ENCODE measurements around the gene SUSD5. TPM values are rescaled to one million over a fixed set of nuclear protein-coding genes. Genes with fewer than 3 reads are reported as not detected.
A peak's percentile ranks its signal among the peaks of the same experiment; 100 is the strongest.

Gene SUSD5
- total and polyA plus RNA-seq, 2 of the 13 experiments (the other 11 are each of a cell fraction or from before 2014, with no cell fraction given) = not detected

DNA sequence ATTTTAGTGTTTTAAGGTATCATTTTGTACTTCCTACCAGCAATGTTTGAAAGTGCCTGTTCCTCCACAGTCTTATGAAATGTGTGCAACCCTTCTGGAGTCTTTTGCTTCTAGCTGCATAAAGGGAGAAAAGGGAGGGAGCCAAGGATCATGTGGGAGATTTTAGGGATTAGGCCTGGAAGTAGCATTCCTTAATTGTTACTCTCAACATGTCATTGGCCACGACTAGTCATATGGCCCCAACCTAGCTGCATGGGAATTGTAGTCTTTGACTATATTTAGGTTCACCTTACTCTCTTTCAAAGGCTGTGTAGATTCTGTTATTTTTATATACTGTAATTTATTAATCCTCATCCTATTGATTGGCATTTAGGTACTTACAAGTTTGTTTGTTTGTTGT lies 89.9 kb downstream of the SUSD5 start:
- in situ Hi-C loops (cut with HindIII; ENCODE audit: extremely low pct_ligation_motif_present, low pct_unique_long_range_greater_than_20kb) = no loop called here
- BruUV-seq (replicated peaks) = no TSS peak
- DNase-seq (ENCODE audit: low spot score) (no peak), FAIRE-seq (no peak), ATAC-seq (no peak)
- TF ChIP-seq NFYC (CRISPR knock-in tag; IDR thresholded peaks at IDR 0.05) = peak; percentile 41; the same call in 1 of the 2 replicates
- TF ChIP-seq ZNF569 (CRISPR knock-in tag; IDR thresholded peaks at IDR 0.05; ENCODE audit: borderline replicate concordance) = no peak
- no peak for TF ChIP-seq ZFP41 (CRISPR knock-in tag; IDR thresholded peaks at IDR 0.05; ENCODE audit: borderline replicate concordance)
- TF ChIP-seq MTA3 (CRISPR knock-in tag; IDR thresholded peaks at IDR 0.05) = no peak
- no peak for TF ChIP-seq NCOA5 (CRISPR knock-in tag; IDR thresholded peaks at IDR 0.05)
- TF ChIP-seq TGIF2 (CRISPR knock-in tag; IDR thresholded peaks at IDR 0.05) = no peak
- Histone ChIP-seq H3K27ac (ENCODE audit: extremely low read length, insufficient read depth, low read length) (no peak overlapping the region), H2AFZ (ENCODE audit: low read length) (no peak overlapping the region), H3K4me3 (replicated peaks in 1 of 3; ENCODE audit: insufficient read depth in 1 of 3, low read depth in 2 of 3, low read length in 3 of 3) (no peak overlapping the region), H3K4me2 (ENCODE audit: low read depth, low read length) (no peak overlapping the region), H3K9me3 (ENCODE audit: low read length) (no peaks in the 10 kb centered on the region), H3K9ac (ENCODE audit: insufficient read depth, low read depth, low read length) (no peak overlapping the region), H3K4me1 (ENCODE audit: insufficient read depth, low read length) (no peaks in the 10 kb centered on the region), H3K36me3 (replicated peaks in 1 of 2; ENCODE audit: control insufficient read depth in 1 of 2, insufficient read depth in 2 of 2, low read length in 2 of 2) (peaks cover 6 to 41% of the 10 kb centered on the region in 2 experiments), H3K27me3 (ENCODE audit: control insufficient read depth in 1 of 2, insufficient read depth in 2 of 2, low read length in 2 of 2) (no peaks in the 10 kb centered on the region), H3K79me2 (ENCODE audit: insufficient read depth, low read length) (no peaks in the 10 kb centered on the region), H4K20me1 (ENCODE audit: insufficient read depth, low read length) (no peaks in the 10 kb centered on the region)
- intact Hi-C loops (cut with micrococcal nuclease; ENCODE audit: unreplicated experiment) = no loop called here
- WGBS (ENCODE audit: low lambda C conversion rate) = 53% methylated on average over 1 of the region's 1 CpG
- ChIA-PET POLR2A (no interaction called here), CTCF (ENCODE audit: low intra/inter-chr PET ratio, low total read pairs) (no interaction called here)

DNA sequence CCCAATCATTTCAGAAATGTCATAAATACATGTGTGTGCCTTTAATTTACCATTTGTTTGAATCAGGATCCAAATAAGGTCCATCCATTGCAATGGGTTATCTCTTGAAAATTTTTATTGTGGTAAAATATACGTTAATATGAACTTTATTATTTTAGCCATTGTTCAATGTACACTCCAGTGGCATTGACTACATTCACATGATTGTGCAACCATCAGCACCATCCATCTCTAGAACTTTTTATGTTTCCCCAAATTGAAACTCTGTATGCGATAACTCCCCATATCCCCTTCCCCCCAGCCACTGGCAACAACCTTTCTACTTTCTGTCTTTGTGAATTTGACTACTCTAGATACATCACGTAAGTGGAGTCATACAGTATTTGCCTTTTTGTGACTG lies 92.8 kb downstream of the SUSD5 start:
- Histone ChIP-seq H3K27me3 (ENCODE audit: control insufficient read depth in 1 of 2, insufficient read depth in 2 of 2, low read length in 2 of 2) (no peaks in the 10 kb centered on the region), H4K20me1 (ENCODE audit: insufficient read depth, low read length) (no peaks in the 10 kb centered on the region), H3K9ac (ENCODE audit: insufficient read depth, low read depth, low read length) (no peak overlapping the region), H3K4me2 (ENCODE audit: low read depth, low read length) (no peak overlapping the region), H3K9me3 (ENCODE audit: low read length) (no peaks in the 10 kb centered on the region), H2AFZ (ENCODE audit: low read length) (no peak overlapping the region), H3K4me1 (ENCODE audit: insufficient read depth, low read length) (no peaks in the 10 kb centered on the region), H3K4me3 (replicated peaks in 1 of 3; ENCODE audit: insufficient read depth in 1 of 3, low read depth in 2 of 3, low read length in 3 of 3) (no peak overlapping the region), H3K36me3 (replicated peaks in 1 of 2; ENCODE audit: control insufficient read depth in 1 of 2, insufficient read depth in 2 of 2, low read length in 2 of 2) (peaks cover 9 to 40% of the 10 kb centered on the region in 2 experiments), H3K27ac (ENCODE audit: extremely low read length, insufficient read depth, low read length) (no peak overlapping the region), H3K79me2 (ENCODE audit: insufficient read depth, low read length) (no peaks in the 10 kb centered on the region)
- ATAC-seq (no peak), DNase-seq (ENCODE audit: low spot score) (no peak), FAIRE-seq (no peak)
- in situ Hi-C loops (cut with HindIII; ENCODE audit: extremely low pct_ligation_motif_present, low pct_unique_long_range_greater_than_20kb) (no loop called here), intact Hi-C loops (cut with micrococcal nuclease; ENCODE audit: unreplicated experiment) (no loop called here)
- WGBS (ENCODE audit: low lambda C conversion rate) = 92% methylated on average over 3 of the region's 3 CpGs
- BruUV-seq (replicated peaks) = no TSS peak
- ChIA-PET CTCF (ENCODE audit: low intra/inter-chr PET ratio, low total read pairs) (no interaction called here), POLR2A (no interaction called here)
- TF ChIP-seq, protein P1, sequence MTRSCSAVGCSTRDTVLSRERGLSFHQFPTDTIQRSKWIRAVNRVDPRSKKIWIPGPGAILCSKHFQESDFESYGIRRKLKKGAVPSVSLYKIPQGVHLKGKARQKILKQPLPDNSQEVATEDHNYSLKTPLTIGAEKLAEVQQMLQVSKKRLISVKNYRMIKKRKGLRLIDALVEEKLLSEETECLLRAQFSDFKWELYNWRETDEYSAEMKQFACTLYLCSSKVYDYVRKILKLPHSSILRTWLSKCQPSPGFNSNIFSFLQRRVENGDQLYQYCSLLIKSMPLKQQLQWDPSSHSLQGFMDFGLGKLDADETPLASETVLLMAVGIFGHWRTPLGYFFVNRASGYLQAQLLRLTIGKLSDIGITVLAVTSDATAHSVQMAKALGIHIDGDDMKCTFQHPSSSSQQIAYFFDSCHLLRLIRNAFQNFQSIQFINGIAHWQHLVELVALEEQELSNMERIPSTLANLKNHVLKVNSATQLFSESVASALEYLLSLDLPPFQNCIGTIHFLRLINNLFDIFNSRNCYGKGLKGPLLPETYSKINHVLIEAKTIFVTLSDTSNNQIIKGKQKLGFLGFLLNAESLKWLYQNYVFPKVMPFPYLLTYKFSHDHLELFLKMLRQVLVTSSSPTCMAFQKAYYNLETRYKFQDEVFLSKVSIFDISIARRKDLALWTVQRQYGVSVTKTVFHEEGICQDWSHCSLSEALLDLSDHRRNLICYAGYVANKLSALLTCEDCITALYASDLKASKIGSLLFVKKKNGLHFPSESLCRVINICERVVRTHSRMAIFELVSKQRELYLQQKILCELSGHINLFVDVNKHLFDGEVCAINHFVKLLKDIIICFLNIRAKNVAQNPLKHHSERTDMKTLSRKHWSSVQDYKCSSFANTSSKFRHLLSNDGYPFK (CRISPR knock-in tag; IDR thresholded peaks at IDR 0.05; ENCODE audit: borderline replicate concordance) = no peak
- TF ChIP-seq CEBPB (IDR thresholded peaks at IDR 0.05; ENCODE audit: borderline replicate concordance, low read depth, low read length) = peak; percentile 33; the same call in 1 of the 2 replicates
